ENCODE results near the gene XRN2. TPM values are rescaled to one million over a fixed set of nuclear protein-coding genes. Genes with fewer than 3 reads are reported as not detected.
A peak's percentile ranks its signal among the peaks of the same experiment; 100 is the strongest.

Gene XRN2
- total and polyA plus RNA-seq, 2 of the 13 experiments (the other 11 are each of a cell fraction or from before 2014, with no cell fraction given): 90.3 to 171 TPM

DNA sequence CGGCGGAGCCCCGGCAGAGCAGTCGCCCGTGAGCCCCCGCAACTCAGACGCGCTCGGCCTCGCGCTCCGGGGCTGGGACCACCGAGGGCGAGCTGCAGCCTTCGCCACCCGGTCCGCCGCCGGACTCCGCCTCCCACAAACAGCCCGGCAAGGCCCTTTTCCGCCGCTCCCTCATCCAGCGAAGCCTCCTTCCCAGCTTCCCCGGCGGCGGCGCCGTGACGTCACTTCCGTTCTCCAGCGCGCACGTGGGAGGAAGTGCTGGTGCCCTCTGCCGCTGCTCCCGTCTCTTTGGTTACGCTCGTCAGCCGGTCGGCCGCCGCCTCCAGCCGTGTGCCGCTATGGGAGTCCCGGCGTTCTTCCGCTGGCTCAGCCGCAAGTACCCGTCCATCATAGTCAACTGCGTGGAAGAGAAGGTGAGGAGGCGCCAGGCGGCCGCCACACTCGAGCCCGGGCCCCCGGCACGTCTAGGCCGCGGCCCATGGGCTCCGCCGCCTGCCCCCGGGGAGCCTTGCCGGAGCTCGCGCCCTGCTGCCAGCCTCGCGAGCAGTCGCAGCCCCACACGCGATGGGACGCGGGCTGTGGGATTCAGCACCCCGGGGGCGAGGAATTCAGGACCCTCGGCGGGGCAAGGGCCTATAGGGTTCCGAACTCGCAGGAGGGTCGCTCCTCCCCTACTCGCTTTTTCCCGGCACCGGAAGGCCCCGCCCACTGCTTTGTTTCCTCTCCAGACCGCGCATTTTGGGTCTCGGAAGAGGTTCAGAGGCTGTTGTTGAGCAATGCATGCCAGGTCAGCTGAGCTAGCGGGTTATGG is at the start of gene XRN2 (continued):
- TF ChIP-seq, protein P1, sequence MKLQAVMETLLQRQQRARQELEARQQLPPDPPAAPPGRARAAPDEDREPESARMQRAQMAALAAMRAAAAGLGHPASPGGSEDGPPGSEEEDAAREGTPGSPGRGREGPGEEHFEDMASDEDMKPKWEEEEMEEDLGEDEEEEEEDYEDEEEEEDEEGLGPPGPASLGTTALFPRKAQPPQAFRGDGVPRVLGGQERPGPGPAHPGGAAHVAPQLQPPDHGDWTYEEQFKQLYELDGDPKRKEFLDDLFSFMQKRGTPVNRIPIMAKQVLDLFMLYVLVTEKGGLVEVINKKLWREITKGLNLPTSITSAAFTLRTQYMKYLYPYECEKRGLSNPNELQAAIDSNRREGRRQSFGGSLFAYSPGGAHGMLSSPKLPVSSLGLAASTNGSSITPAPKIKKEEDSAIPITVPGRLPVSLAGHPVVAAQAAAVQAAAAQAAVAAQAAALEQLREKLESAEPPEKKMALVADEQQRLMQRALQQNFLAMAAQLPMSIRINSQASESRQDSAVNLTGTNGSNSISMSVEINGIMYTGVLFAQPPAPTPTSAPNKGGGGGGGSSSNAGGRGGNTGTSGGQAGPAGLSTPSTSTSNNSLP (IDR thresholded peaks at IDR 0.05; ENCODE audit: low read depth, low read length): peak; percentile 36; the same call in 1 of the 2 replicates
- TF ChIP-seq ASH2L (IDR thresholded peaks at IDR 0.05; ENCODE audit: insufficient read length, low read depth, low read length) (peak; percentile 99), RXRA (CRISPR knock-in tag; IDR thresholded peaks at IDR 0.05) (peak; percentile 76), REPIN1 (CRISPR knock-in tag; IDR thresholded peaks at IDR 0.05; ENCODE audit: borderline replicate concordance, low read depth) (no peak; the same call in 1 of the 2 replicates), ZNF121 (CRISPR knock-in tag; IDR thresholded peaks at IDR 0.05) (peak; percentile 72), ZNF816 (CRISPR knock-in tag; IDR thresholded peaks at IDR 0.05; ENCODE audit: borderline replicate concordance) (no peak; the same call in 1 of the 2 replicates), ZNF143 (CRISPR knock-in tag; IDR thresholded peaks at IDR 0.05) (peak; percentile 93), ZNF24 (IDR thresholded peaks at IDR 0.05) (no peak; the same call in 1 of the 2 replicates), EHMT2 (IDR thresholded peaks at IDR 0.05; ENCODE audit: borderline replicate concordance, low read depth, low read length) (peak; percentile 82; the same call in 1 of the 2 replicates), ZNF263 (CRISPR knock-in tag; IDR thresholded peaks at IDR 0.05) (peak; percentile 78), RAD21 (CRISPR knock-in tag; IDR thresholded peaks at IDR 0.05) (peak; percentile 55), ZNF547 (CRISPR knock-in tag; IDR thresholded peaks at IDR 0.05) (peak; percentile 98), LCORL (IDR thresholded peaks at IDR 0.05) (peak; percentile 79), LCORL (CRISPR knock-in tag; IDR thresholded peaks at IDR 0.05) (peak; percentile 99), ZNF652 (CRISPR knock-in tag; IDR thresholded peaks at IDR 0.05; ENCODE audit: borderline replicate concordance, low read depth) (peak; percentile 48; the same call in 1 of the 2 replicates), ZMYM2 (CRISPR knock-in tag; IDR thresholded peaks at IDR 0.05) (peak; percentile 65; the same call in 1 of the 2 replicates), DR1 (CRISPR knock-in tag; IDR thresholded peaks at IDR 0.05) (peak; percentile 93), ZMAT3 (CRISPR knock-in tag; conservative IDR thresholded peaks at IDR 0.05) (peak; percentile 95), RFX3 (CRISPR knock-in tag; IDR thresholded peaks at IDR 0.05) (peak; percentile 76)
- TF ChIP-seq, protein P2, sequence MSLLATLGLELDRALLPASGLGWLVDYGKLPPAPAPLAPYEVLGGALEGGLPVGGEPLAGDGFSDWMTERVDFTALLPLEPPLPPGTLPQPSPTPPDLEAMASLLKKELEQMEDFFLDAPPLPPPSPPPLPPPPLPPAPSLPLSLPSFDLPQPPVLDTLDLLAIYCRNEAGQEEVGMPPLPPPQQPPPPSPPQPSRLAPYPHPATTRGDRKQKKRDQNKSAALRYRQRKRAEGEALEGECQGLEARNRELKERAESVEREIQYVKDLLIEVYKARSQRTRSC (CRISPR knock-in tag; IDR thresholded peaks at IDR 0.05; ENCODE audit: low read depth): peak; percentile 78; the same call in 1 of the 2 replicates
- TF ChIP-seq, protein P3, sequence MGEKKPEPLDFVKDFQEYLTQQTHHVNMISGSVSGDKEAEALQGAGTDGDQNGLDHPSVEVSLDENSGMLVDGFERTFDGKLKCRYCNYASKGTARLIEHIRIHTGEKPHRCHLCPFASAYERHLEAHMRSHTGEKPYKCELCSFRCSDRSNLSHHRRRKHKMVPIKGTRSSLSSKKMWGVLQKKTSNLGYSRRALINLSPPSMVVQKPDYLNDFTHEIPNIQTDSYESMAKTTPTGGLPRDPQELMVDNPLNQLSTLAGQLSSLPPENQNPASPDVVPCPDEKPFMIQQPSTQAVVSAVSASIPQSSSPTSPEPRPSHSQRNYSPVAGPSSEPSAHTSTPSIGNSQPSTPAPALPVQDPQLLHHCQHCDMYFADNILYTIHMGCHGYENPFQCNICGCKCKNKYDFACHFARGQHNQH (CRISPR knock-in tag; IDR thresholded peaks at IDR 0.05): peak; percentile 57
- TF ChIP-seq, protein P4, sequence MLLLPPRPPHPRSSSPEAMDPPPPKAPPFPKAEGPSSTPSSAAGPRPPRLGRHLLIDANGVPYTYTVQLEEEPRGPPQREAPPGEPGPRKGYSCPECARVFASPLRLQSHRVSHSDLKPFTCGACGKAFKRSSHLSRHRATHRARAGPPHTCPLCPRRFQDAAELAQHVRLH (CRISPR knock-in tag; IDR thresholded peaks at IDR 0.05; ENCODE audit: borderline replicate concordance, low read depth): peak; percentile 91
- TF ChIP-seq, protein P5, sequence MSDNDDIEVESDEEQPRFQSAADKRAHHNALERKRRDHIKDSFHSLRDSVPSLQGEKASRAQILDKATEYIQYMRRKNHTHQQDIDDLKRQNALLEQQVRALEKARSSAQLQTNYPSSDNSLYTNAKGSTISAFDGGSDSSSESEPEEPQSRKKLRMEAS (IDR thresholded peaks at IDR 0.05): peak; percentile 99
- TF ChIP-seq, protein P6, sequence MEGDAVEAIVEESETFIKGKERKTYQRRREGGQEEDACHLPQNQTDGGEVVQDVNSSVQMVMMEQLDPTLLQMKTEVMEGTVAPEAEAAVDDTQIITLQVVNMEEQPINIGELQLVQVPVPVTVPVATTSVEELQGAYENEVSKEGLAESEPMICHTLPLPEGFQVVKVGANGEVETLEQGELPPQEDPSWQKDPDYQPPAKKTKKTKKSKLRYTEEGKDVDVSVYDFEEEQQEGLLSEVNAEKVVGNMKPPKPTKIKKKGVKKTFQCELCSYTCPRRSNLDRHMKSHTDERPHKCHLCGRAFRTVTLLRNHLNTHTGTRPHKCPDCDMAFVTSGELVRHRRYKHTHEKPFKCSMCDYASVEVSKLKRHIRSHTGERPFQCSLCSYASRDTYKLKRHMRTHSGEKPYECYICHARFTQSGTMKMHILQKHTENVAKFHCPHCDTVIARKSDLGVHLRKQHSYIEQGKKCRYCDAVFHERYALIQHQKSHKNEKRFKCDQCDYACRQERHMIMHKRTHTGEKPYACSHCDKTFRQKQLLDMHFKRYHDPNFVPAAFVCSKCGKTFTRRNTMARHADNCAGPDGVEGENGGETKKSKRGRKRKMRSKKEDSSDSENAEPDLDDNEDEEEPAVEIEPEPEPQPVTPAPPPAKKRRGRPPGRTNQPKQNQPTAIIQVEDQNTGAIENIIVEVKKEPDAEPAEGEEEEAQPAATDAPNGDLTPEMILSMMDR (CRISPR knock-in tag; IDR thresholded peaks at IDR 0.05): peak; percentile 72

All from HepG2 (cell line).